IMR-90 (cell line): ENCODE measurements around the gene MLXIPL.
"Not testable (repeated sequence)": the region's sequence is repeated elsewhere in the genome, so short reads cannot be mapped to it uniquely, and the experiment has no call there.

Experiments used
- BHLHE40 ChIP-seq: fragments of 150-350 bp; IDR thresholded peaks from 2 replicates; pipeline ENCODE4 v1.6.1; 2016; ENCODE audit warnings: mild to moderate bottlenecking, low read depth, low read length
- CEBPB ChIP-seq: IDR thresholded peaks from 2 replicates; pipeline ENCODE4 v1.6.1; 2012; ENCODE audit warnings: low read depth, low read length, improper control_type of control experiment
- CHD1 ChIP-seq: IDR thresholded peaks from 2 replicates; pipeline ENCODE4 v1.6.1; 2012; ENCODE audit warnings: low read depth, low read length, improper control_type of control experiment
- MAFK ChIP-seq: IDR thresholded peaks from 2 replicates; pipeline ENCODE4 v1.6.1; 2012; ENCODE audit warnings: low read depth, low read length, improper control_type of control experiment
- MAZ ChIP-seq: IDR thresholded peaks from 2 replicates; pipeline ENCODE4 v1.6.1; 2012; ENCODE audit warnings: low read depth, mild to moderate bottlenecking, low read length, improper control_type of control experiment, moderate library complexity, borderline replicate concordance
- MXI1 ChIP-seq: IDR thresholded peaks from 2 replicates; pipeline ENCODE4 v1.6.1; 2012; ENCODE audit warnings: low read depth, mild to moderate bottlenecking, low read length, moderate library complexity, borderline replicate concordance
- NFE2L2 ChIP-seq: fragments of 150-350 bp; IDR thresholded peaks from 2 replicates; pipeline ENCODE4 v1.6.1; 2016; ENCODE audit warnings: low read depth, mild to moderate bottlenecking, low read length
- POLR2A ChIP-seq: IDR thresholded peaks from 2 replicates; pipeline ENCODE4 v1.6.1; 2012; ENCODE audit warnings: mild to moderate bottlenecking, low read depth, low read length
- RAD21 ChIP-seq: IDR thresholded peaks from 2 replicates; pipeline ENCODE4 v1.6.1; 2012; ENCODE audit warnings: low read length, improper control_type of control experiment
- RFX5 ChIP-seq: IDR thresholded peaks from 2 replicates; pipeline ENCODE4 v1.8.0; 2012; ENCODE audit warnings: low read depth, mild to moderate bottlenecking, low read length, moderate library complexity
- SMC3 ChIP-seq: fragments of 150-350 bp; IDR thresholded peaks from 2 replicates; pipeline ENCODE4 v1.6.1; 2016; ENCODE audit warnings: low read depth, mild to moderate bottlenecking, antibody characterized with exemption, low read length, moderate library complexity
- TF ChIP-seq, protein P1 (sequence below): conservative IDR thresholded peaks from 2 replicates; pipeline ENCODE4 v1.5.1; 2012; ENCODE audit warnings: mild to moderate bottlenecking, low read depth, low read length, improper control_type of control experiment
- TF ChIP-seq, protein P2 (sequence below): fragments of 150-350 bp; IDR thresholded peaks from 2 replicates; pipeline ENCODE4 v1.6.1; 2017; ENCODE audit warnings: mild to moderate bottlenecking, antibody characterized with exemption, low read length, low read depth
- TF ChIP-seq, protein P3 (sequence below): fragments of 150-350 bp; IDR thresholded peaks from 2 replicates; pipeline ENCODE4 v1.6.1; 2016; ENCODE audit warnings: low read depth, mild to moderate bottlenecking, low read length, moderate library complexity, borderline replicate concordance

DNA sequence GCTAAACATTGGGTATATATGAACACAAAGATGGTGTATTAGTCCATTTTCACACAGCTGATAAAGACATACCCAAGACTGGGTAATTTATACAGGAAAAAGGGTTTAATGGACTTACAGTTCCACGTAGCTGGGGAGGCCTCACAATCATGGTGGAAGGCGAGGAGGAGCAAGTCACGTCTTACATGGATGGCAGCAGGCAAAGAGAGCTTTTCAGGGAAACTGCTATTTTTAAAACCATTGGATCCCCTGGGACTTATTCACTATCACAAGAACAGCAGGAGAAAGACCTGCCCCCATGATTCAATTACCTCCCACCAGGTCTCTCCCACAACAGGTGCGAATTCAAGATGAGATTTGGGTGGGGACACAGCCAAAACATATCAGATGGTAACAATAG, 31.0 kb upstream of the MLXIPL start:
- TF ChIP-seq, protein P1, sequence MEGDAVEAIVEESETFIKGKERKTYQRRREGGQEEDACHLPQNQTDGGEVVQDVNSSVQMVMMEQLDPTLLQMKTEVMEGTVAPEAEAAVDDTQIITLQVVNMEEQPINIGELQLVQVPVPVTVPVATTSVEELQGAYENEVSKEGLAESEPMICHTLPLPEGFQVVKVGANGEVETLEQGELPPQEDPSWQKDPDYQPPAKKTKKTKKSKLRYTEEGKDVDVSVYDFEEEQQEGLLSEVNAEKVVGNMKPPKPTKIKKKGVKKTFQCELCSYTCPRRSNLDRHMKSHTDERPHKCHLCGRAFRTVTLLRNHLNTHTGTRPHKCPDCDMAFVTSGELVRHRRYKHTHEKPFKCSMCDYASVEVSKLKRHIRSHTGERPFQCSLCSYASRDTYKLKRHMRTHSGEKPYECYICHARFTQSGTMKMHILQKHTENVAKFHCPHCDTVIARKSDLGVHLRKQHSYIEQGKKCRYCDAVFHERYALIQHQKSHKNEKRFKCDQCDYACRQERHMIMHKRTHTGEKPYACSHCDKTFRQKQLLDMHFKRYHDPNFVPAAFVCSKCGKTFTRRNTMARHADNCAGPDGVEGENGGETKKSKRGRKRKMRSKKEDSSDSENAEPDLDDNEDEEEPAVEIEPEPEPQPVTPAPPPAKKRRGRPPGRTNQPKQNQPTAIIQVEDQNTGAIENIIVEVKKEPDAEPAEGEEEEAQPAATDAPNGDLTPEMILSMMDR = not testable (repeated sequence)
- not testable (repeated sequence) for TF ChIP-seq CHD1, RAD21, CEBPB, POLR2A, RFX5, BHLHE40, SMC3, MAFK, MAZ, NFE2L2, MXI1
- TF ChIP-seq, protein P2, sequence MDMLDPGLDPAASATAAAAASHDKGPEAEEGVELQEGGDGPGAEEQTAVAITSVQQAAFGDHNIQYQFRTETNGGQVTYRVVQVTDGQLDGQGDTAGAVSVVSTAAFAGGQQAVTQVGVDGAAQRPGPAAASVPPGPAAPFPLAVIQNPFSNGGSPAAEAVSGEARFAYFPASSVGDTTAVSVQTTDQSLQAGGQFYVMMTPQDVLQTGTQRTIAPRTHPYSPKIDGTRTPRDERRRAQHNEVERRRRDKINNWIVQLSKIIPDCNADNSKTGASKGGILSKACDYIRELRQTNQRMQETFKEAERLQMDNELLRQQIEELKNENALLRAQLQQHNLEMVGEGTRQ = not testable (repeated sequence)
- TF ChIP-seq, protein P3, sequence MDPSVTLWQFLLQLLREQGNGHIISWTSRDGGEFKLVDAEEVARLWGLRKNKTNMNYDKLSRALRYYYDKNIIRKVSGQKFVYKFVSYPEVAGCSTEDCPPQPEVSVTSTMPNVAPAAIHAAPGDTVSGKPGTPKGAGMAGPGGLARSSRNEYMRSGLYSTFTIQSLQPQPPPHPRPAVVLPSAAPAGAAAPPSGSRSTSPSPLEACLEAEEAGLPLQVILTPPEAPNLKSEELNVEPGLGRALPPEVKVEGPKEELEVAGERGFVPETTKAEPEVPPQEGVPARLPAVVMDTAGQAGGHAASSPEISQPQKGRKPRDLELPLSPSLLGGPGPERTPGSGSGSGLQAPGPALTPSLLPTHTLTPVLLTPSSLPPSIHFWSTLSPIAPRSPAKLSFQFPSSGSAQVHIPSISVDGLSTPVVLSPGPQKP = not testable (repeated sequence)
